OCI-M2 (cell line): ENCODE measurements around the gene RNF220.

ENCODE experiments used
- DNase-seq: peaks from one replicate; lab custom pipeline; 2025; ENCODE audit not compliant: unreplicated experiment; lab: John Stamatoyannopoulos, UW

Gene RNF220

GRCh38 chr1:44405031-44405797, at the start of gene RNF220:
RNF220 (plus strand) TSS chr1:44405255.
- no peak for DNase-seq

GRCh38 chr1:44355582-44356305, 49.3 kb upstream of the RNF220 start:
- no peak for DNase-seq

GRCh38 chr1:44357710-44358109, 47.3 kb upstream of the RNF220 start:
- no peak for DNase-seq

GRCh38 chr1:44359234-44359935, 45.7 kb upstream of the RNF220 start:
- DNase-seq = no peak

- no peak for DNase-seq
These were observed 43.6 kb upstream of the RNF220 start for GRCh38 chr1:44361478-44361877.

- no peak for DNase-seq
These were observed 38.6 kb upstream of the RNF220 start for GRCh38 chr1:44366371-44366975.

- DNase-seq = no peak
These were observed 37.1 kb upstream of the RNF220 start for GRCh38 chr1:44367944-44368343.

GRCh38 chr1:44368471-44369151, 36.4 kb upstream of the RNF220 start:
- no peak for DNase-seq

GRCh38 chr1:44371206-44371605, 33.8 kb upstream of the RNF220 start:
- DNase-seq = no peak

- no peak for DNase-seq
These were observed 29.5 kb upstream of the RNF220 start for GRCh38 chr1:44375547-44375946.

GRCh38 chr1:44377925-44378784, 26.9 kb upstream of the RNF220 start:
- no peak for DNase-seq

GRCh38 chr1:44380666-44381177, 24.3 kb upstream of the RNF220 start:
- DNase-seq = no peak

GRCh38 chr1:44388551-44388950, 16.5 kb upstream of the RNF220 start:
- no peak for DNase-seq

GRCh38 chr1:44389437-44389836, 15.6 kb upstream of the RNF220 start:
- no peak for DNase-seq

GRCh38 chr1:44390277-44390676, 14.8 kb upstream of the RNF220 start:
- no peak for DNase-seq

- DNase-seq = no peak
These were observed 3.5 kb upstream of the RNF220 start for GRCh38 chr1:44401256-44402228.

- DNase-seq = no peak
These were observed 1.0 kb downstream of the RNF220 start for GRCh38 chr1:44405798-44406736.
